Gastrocnemius medialis (tissue), 4 donors: ENCODE measurements around the gene AGAP1. TPM values are rescaled to one million over a fixed set of nuclear protein-coding genes. Genes with fewer than 3 reads are reported as not detected.

ENCODE experiments used
- ATAC-seq, 2 donors: fragments of 150-250 bp; one replicate each; pipeline ENCODE4 v1.9.1; 2016
- DNase-seq, 2 donors: peaks; one replicate each; pipeline ENCODE4 v3.0.0-alpha.2; 2019
- H3K27ac ChIP-seq, 4 donors: fragments of 200-600 bp; sonication (generic); 1 replicate in 1 of 4; 2 replicates in 3 of 4; pipeline ENCODE4 v1.5.1; 2016 to 2018; ENCODE audit warnings: mild to moderate bottlenecking in 2 of 4, moderate library complexity in 1 of 4
- H3K27me3 ChIP-seq, 3 donors: fragments of 200-600 bp; sonication (generic) in 2 of 3; 1 replicate in 1 of 3; 2 replicates in 2 of 3; pipeline versions ENCODE4 v1.5.1 to v1.6.0; 2016 to 2019; ENCODE audit warnings: mild to moderate bottlenecking in 1 of 3, moderate library complexity in 1 of 3
- H3K36me3 ChIP-seq, 2 donors: fragments of 200-600 bp; sonication (generic) in 1 of 2; one replicate each; pipeline ENCODE4 v1.5.1; 2017 to 2018
- H3K4me1 ChIP-seq, 2 donors: fragments of 200-600 bp; sonication (generic) in 1 of 2; one replicate each; pipeline ENCODE4 v1.5.1; 2016 to 2017; ENCODE audit warnings: mild to moderate bottlenecking in 2 of 2
- H3K4me3 ChIP-seq, 4 donors: fragments of 200-600 bp; sonication (generic) in 3 of 4; 1 replicate in 1 of 4; 2 replicates in 3 of 4; pipeline ENCODE4 v1.5.1; 2016 to 2019; ENCODE audit warnings: mild to moderate bottlenecking in 2 of 4
- H3K9me3 ChIP-seq, 3 donors: fragments of 200-600 bp; sonication (generic) in 2 of 3; 1 replicate in 1 of 3; 2 replicates in 2 of 3; pipeline ENCODE4 v1.5.1; 2016 to 2019
- CTCF ChIP-seq, 5 experiments: fragments of 450-650 bp in 3 of 5; fragments of 200-600 bp in 2 of 5; sonication (generic) in 2 of 5; IDR thresholded peaks in 4 of 5; conservative IDR thresholded peaks in 1 of 5; 1 replicate in 4 of 5; 2 replicates in 1 of 5; pipeline ENCODE4 v1.5.1; 2016 to 2019; ENCODE audit warnings: antibody characterized with exemption in 5 of 5, mild to moderate bottlenecking in 3 of 5, moderate library complexity in 3 of 5
- POLR2A ChIP-seq, 2 donors: fragments of 450-650 bp; IDR thresholded peaks; one replicate each; pipeline ENCODE4 v1.6.1; 2017; ENCODE audit warnings: antibody characterized with exemption in 2 of 2, mild to moderate bottlenecking in 2 of 2, moderate library complexity in 2 of 2
- in situ Hi-C, 4 donors: fragments of 200-750 bp; cut with MboI; loops; one replicate each; pipeline versions ENCODE4 v1.15.0 to v1.8.0; 2017; ENCODE audit warnings: low sequenced_read_pairs in 4 of 4
- intact Hi-C: fragments of 100-400 bp; cut with DNase I; formaldehyde crosslinking; loops from one replicate; pipeline ENCODE4 v1.15.1; 2023; ENCODE audit warnings: low total_unique reads
- total RNA-seq, 4 donors: library from RNA; depleted of rRNA; stranded (reverse); fragments of >200 nt; gene quantifications; one replicate each; pipeline versions ENCODE4 v1.1.0 to v1.2.3, GENCODE V29; 2016

Gene AGAP1
- total RNA-seq, 4 donors from 2014 or later = 8.5 to 26.8 (median 14.4) TPM

GRCh38 chr2:236162882-236163470 lies 669.1 kb downstream of the AGAP1 start:
- TF ChIP-seq POLR2A (IDR thresholded peaks at IDR 0.05) (no peak), CTCF (IDR thresholded peaks at IDR 0.05 in 4 of 5, conservative IDR thresholded peaks at IDR 0.05 in 1 of 5) (no peak)
- in situ Hi-C loops (no loop called here), intact Hi-C loops (no loop called here)
- Histone ChIP-seq H3K27me3 (peaks cover 70 to 88% (median 81%) of the 10 kb centered on the region in 3 donors), H3K4me1 (peaks cover 21 to 25% of the 10 kb centered on the region in 2 donors), H3K4me3 (no peak overlapping the region), H3K27ac (no peak overlapping the region), H3K9me3 (no peaks in the 10 kb centered on the region), H3K36me3 (no peaks in the 10 kb centered on the region)
- DNase-seq (no peak), ATAC-seq (no peak)

- Histone ChIP-seq H3K36me3 (no peaks in the 10 kb centered on the region), H3K27me3 (peaks cover 77 to 93% (median 86%) of the 10 kb centered on the region in 3 donors), H3K27ac (no peak overlapping the region), H3K4me3 (peak overlapping the region; percentile 28 to 53 (median 46)), H3K4me1 (peaks cover 25 to 28% of the 10 kb centered on the region in 2 donors), H3K9me3 (no peaks in the 10 kb centered on the region)
- no peak for ATAC-seq
- in situ Hi-C loops = no loop called here
- no peak for DNase-seq
- intact Hi-C loops = no loop called here
- TF ChIP-seq POLR2A (IDR thresholded peaks at IDR 0.05) (no peak), CTCF (IDR thresholded peaks at IDR 0.05 in 4 of 5, conservative IDR thresholded peaks at IDR 0.05 in 1 of 5) (no peak)
These were observed 669.8 kb downstream of the AGAP1 start for GRCh38 chr2:236163471-236164200.

GRCh38 chr2:236164201-236164924 lies 670.5 kb downstream of the AGAP1 start:
- no peaks in the 10 kb centered on the region for H3K36me3 ChIP-seq
- H3K4me3 ChIP-seq = peak overlapping the region; percentile 28 to 53 (median 46)
- DNase-seq (no peak), ATAC-seq (no peak)
- H3K4me1 ChIP-seq = peaks cover 25 to 29% of the 10 kb centered on the region in 2 donors
- no peaks in the 10 kb centered on the region for H3K9me3 ChIP-seq
- H3K27me3 ChIP-seq = peaks cover 84 to 95% (median 87%) of the 10 kb centered on the region in 3 donors
- in situ Hi-C loops (no loop called here), intact Hi-C loops (no loop called here)
- H3K27ac ChIP-seq = no peak overlapping the region
- TF ChIP-seq CTCF (IDR thresholded peaks at IDR 0.05 in 4 of 5, conservative IDR thresholded peaks at IDR 0.05 in 1 of 5) = no peak
- TF ChIP-seq POLR2A (IDR thresholded peaks at IDR 0.05) = no peak

GRCh38 chr2:236164925-236165841 lies 671.3 kb downstream of the AGAP1 start:
- Histone ChIP-seq H3K9me3 (no peaks in the 10 kb centered on the region), H3K4me3 (peak overlapping the region; percentile 28 to 53 (median 46)), H3K27me3 (peaks cover 89 to 95% (median 92%) of the 10 kb centered on the region in 3 donors), H3K36me3 (no peaks in the 10 kb centered on the region), H3K4me1 (peaks cover 25 to 29% of the 10 kb centered on the region in 2 donors), H3K27ac (no peak overlapping the region)
- TF ChIP-seq CTCF (IDR thresholded peaks at IDR 0.05 in 4 of 5, conservative IDR thresholded peaks at IDR 0.05 in 1 of 5) = no peak
- no peak for TF ChIP-seq POLR2A (IDR thresholded peaks at IDR 0.05)
- in situ Hi-C loops (no loop called here), intact Hi-C loops (no loop called here)
- no peak for ATAC-seq
- DNase-seq = no peak
